Measurements from ENCODE around the gene ESPNL.
"Not testable (repeated sequence)": the region's sequence is repeated elsewhere in the genome, so short reads cannot be mapped to it uniquely, and the experiment has no call there.

Gene ESPNL

GRCh38 chr2:238171072-238171431, 70.9 kb downstream of the ESPNL start:
- not testable (repeated sequence) for DNase-seq (ENCODE audit: low read depth)

- DNase-seq (ENCODE audit: low read depth), result no peak
These were observed 71.5 kb downstream of the ESPNL start for GRCh38 chr2:238171575-238172187.

GRCh38 chr2:238172439-238172838, 72.3 kb downstream of the ESPNL start:
- no peak for DNase-seq (ENCODE audit: low read depth)

- no peak for DNase-seq (ENCODE audit: low read depth)
These were observed 73.6 kb downstream of the ESPNL start for GRCh38 chr2:238173692-238174091.

- DNase-seq (ENCODE audit: low read depth), result no peak
These were observed 74.2 kb downstream of the ESPNL start for GRCh38 chr2:238174291-238174690.

GRCh38 chr2:238174701-238175100, 74.6 kb downstream of the ESPNL start:
- no peak for DNase-seq (ENCODE audit: low read depth)

- no peak for DNase-seq (ENCODE audit: low read depth)
These were observed 76.5 kb downstream of the ESPNL start for GRCh38 chr2:238176613-238177012.

- DNase-seq (ENCODE audit: low read depth), result no peak
These were observed 80.4 kb downstream of the ESPNL start for GRCh38 chr2:238180554-238180953.

GRCh38 chr2:238182362-238182761, 82.2 kb downstream of the ESPNL start:
- DNase-seq (ENCODE audit: low read depth), result no peak

Measured in amniotic epithelial cell (primary cell).